ENCODE measurements around the gene CCDC149. TPM values are rescaled to one million over a fixed set of nuclear protein-coding genes. Genes with fewer than 3 reads are reported as not detected.
A peak's percentile ranks its signal among the peaks of the same experiment; 100 is the strongest.

Gene CCDC149
- total and polyA plus RNA-seq, 2 of the 4 experiments (the other 2 are of a cell fraction), result 6.7 to 7.0 TPM

DNA sequence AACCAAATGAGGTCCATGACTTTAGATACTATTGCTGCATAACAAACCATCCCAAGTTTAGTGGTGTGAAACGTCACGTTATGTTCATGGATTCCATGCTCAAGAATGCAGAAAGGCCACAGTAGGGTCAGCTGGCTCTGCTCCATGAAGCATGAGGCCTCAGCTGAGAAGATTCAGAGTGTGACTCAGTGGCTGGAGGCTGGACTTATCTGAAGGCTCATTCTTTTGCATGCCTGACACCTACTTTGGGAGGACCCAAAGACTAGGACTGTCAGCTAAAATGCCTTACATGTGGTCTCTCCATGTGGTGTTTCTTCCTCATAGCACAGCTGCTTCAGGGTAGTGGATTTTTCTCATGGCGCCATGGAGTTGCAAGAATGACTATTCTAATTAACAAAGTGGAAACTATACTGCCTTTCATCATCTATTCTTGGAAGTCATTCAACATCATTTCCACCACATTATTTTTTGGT, 11.5 kb upstream of the CCDC149 start:
- no peak overlapping the region for H2BK15ac ChIP-seq (ENCODE audit: low read depth, low read length)
- H4K91ac ChIP-seq (ENCODE audit: insufficient read depth, low read depth, low read length), result no peak overlapping the region
- H3K56ac ChIP-seq (ENCODE audit: extremely low read depth, insufficient read depth, low read length), result no peak overlapping the region
- H2AK5ac ChIP-seq (ENCODE audit: low read depth, low read length), result no peak overlapping the region
- H3K23ac ChIP-seq (ENCODE audit: low read depth, low read length), result no peak overlapping the region
- H3K9me3 ChIP-seq (ENCODE audit: control insufficient read depth, insufficient read depth, low read length), result peaks cover 6% of the 10 kb centered on the region; the same call in 1 of the 2 replicates
- no peak overlapping the region for H4K8ac ChIP-seq (ENCODE audit: low read depth in 2 of 2, low read length in 2 of 2)
- DNase-seq (peak; percentile 97), ATAC-seq (ENCODE audit: low read depth) (peak; percentile 89)
- H3K9ac ChIP-seq (ENCODE audit: low read depth, low read length), result no peak overlapping the region
- dilution Hi-C loops (cut with HindIII; ENCODE audit: low sequenced_read_pairs, unreplicated experiment), result no loop called here
- H3K9me1 ChIP-seq (ENCODE audit: insufficient read depth, low read length), result no peaks in the 10 kb centered on the region
- H3K4ac ChIP-seq (ENCODE audit: low read depth, low read length), result no peak overlapping the region
- intact Hi-C loops (cut with micrococcal nuclease), result loop anchor here (5.0 kb wide), 1 partner anchor 58 kb away; no protein-coding TSS in a partner anchor
- no peaks in the 10 kb centered on the region for H4K20me1 ChIP-seq (ENCODE audit: insufficient read depth, low read length)
- TF ChIP-seq CEBPB (IDR thresholded peaks at IDR 0.05; ENCODE audit: low read depth, low read length) (peak; percentile 64; the same call in 1 of the 2 replicates), FOS (IDR thresholded peaks at IDR 0.05; ENCODE audit: low read depth, low read length) (peak; percentile 26; the same call in 1 of the 2 replicates), MXI1 (IDR thresholded peaks at IDR 0.05; ENCODE audit: borderline replicate concordance, low read depth, low read length) (peak; percentile 85), BHLHE40 (IDR thresholded peaks at IDR 0.05; ENCODE audit: low read depth, low read length) (peak; percentile 85), RCOR1 (IDR thresholded peaks at IDR 0.05; ENCODE audit: insufficient replicate concordance, low read length) (peak; percentile 13)
- TF ChIP-seq, protein P1, sequence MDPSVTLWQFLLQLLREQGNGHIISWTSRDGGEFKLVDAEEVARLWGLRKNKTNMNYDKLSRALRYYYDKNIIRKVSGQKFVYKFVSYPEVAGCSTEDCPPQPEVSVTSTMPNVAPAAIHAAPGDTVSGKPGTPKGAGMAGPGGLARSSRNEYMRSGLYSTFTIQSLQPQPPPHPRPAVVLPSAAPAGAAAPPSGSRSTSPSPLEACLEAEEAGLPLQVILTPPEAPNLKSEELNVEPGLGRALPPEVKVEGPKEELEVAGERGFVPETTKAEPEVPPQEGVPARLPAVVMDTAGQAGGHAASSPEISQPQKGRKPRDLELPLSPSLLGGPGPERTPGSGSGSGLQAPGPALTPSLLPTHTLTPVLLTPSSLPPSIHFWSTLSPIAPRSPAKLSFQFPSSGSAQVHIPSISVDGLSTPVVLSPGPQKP (IDR thresholded peaks at IDR 0.05; ENCODE audit: borderline replicate concordance, low read depth, low read length), result no peak
- no peak overlapping the region for H4K5ac ChIP-seq (ENCODE audit: low read depth, low read length)
- no peaks in the 10 kb centered on the region for H3K79me1 ChIP-seq (ENCODE audit: low read depth in 1 of 2, low read length in 2 of 2)
- H3K18ac ChIP-seq (ENCODE audit: low read depth, low read length), result no peak overlapping the region
- no peak overlapping the region for H3K4me2 ChIP-seq (ENCODE audit: low read depth, low read length)
- H2AFZ ChIP-seq (replicated peaks; ENCODE audit: low read length, poor library complexity), result no peak overlapping the region
- no CpG with 5 or more reads among the region's 3 CpGs for WGBS, 2 experiments (ENCODE audit: extremely low coverage in 2 of 2, insufficient read length in 1 of 2)
- ChIA-PET POLR2A (ENCODE audit: unreplicated experiment) (no interaction called here), CTCF (no interaction called here)
- H2BK5ac ChIP-seq (ENCODE audit: low read depth, low read length, poor library complexity, severe bottlenecking), result no peak overlapping the region
- H3K27ac ChIP-seq (ENCODE audit: insufficient read depth, low read length), result no peak overlapping the region
- H3K4me3 ChIP-seq (ENCODE audit: insufficient read depth, low read depth, low read length), result no peak overlapping the region
- H2BK120ac ChIP-seq (ENCODE audit: low read depth, low read length), result no peak overlapping the region
- in situ Hi-C loops (cut with MboI; ENCODE audit: low sequenced_read_pairs), result no loop called here
- BruUV-seq (replicated peaks), result no TSS peak
- H2BK20ac ChIP-seq (ENCODE audit: low read depth, low read length), result no peak overlapping the region
- H2AK9ac ChIP-seq (replicated peaks; ENCODE audit: low read depth, low read length, poor library complexity), result no peak overlapping the region
- H3K14ac ChIP-seq (replicated peaks; ENCODE audit: low read depth, low read length), result no peak overlapping the region
- peaks cover 15% of the 10 kb centered on the region for H3K27me3 ChIP-seq (ENCODE audit: control insufficient read depth, insufficient read depth, low read length)
- H3K36me3 ChIP-seq (ENCODE audit: control insufficient read depth, insufficient read depth, low read length), result no peaks in the 10 kb centered on the region
- H3K4me1 ChIP-seq (ENCODE audit: control insufficient read depth, insufficient read depth, low read length), result peaks cover 2% of the 10 kb centered on the region

All from IMR-90 (cell line).